ENCODE measurements around the gene DHRS1. TPM values are rescaled to one million over a fixed set of nuclear protein-coding genes. Genes with fewer than 3 reads are reported as not detected.

The DHRS1 gene
- total RNA-seq, 1 donor = 13.8 TPM

- DNase-seq (ENCODE audit: low read depth) = no peak
- TF ChIP-seq CTCF (IDR thresholded peaks at IDR 0.05; ENCODE audit: insufficient read depth, low read depth, low read length) = no peak
- no peak overlapping the region for H3K4me3 ChIP-seq (ENCODE audit: low read depth, low read length)
These were observed 9.8 kb downstream of the DHRS1 start for GRCh38 chr14:24289649-24290280.

GRCh38 chr14:24286996-24287395 lies 12.6 kb downstream of the DHRS1 start:
- no peak overlapping the region for H3K4me3 ChIP-seq (ENCODE audit: low read depth, low read length)
- TF ChIP-seq CTCF (IDR thresholded peaks at IDR 0.05; ENCODE audit: insufficient read depth, low read depth, low read length) = no peak
- DNase-seq (ENCODE audit: low read depth) = no peak

- DNase-seq (ENCODE audit: low read depth) = no peak
- no peak overlapping the region for H3K4me3 ChIP-seq (ENCODE audit: low read depth, low read length)
- TF ChIP-seq CTCF (IDR thresholded peaks at IDR 0.05; ENCODE audit: insufficient read depth, low read depth, low read length) = no peak
These were observed 14.2 kb downstream of the DHRS1 start for GRCh38 chr14:24285351-24285750.

- TF ChIP-seq CTCF (IDR thresholded peaks at IDR 0.05; ENCODE audit: insufficient read depth, low read depth, low read length) = no peak
- no peak overlapping the region for H3K4me3 ChIP-seq (ENCODE audit: low read depth, low read length)
- DNase-seq (ENCODE audit: low read depth) = no peak
These were observed 15.0 kb downstream of the DHRS1 start for GRCh38 chr14:24284501-24285035.

- no peak for TF ChIP-seq CTCF (IDR thresholded peaks at IDR 0.05; ENCODE audit: insufficient read depth, low read depth, low read length)
- DNase-seq (ENCODE audit: low read depth) = no peak
- H3K4me3 ChIP-seq (ENCODE audit: low read depth, low read length) = no peak overlapping the region
These were observed 15.7 kb downstream of the DHRS1 start for GRCh38 chr14:24283796-24284460.

GRCh38 chr14:24282736-24283135 lies 16.8 kb downstream of the DHRS1 start:
- no peak for DNase-seq (ENCODE audit: low read depth)
- no peak for TF ChIP-seq CTCF (IDR thresholded peaks at IDR 0.05; ENCODE audit: insufficient read depth, low read depth, low read length)
- no peak overlapping the region for H3K4me3 ChIP-seq (ENCODE audit: low read depth, low read length)
